GM21515 (cell line): ENCODE data around the gene SHD.
"Not testable (repeated sequence)": the region's sequence is repeated elsewhere in the genome, so short reads cannot be mapped to it uniquely, and the experiment has no call there.

Experiments used
- ATAC-seq: cut with Tn5 transposase; IDR thresholded peaks from one replicate; pipeline ENCODE4 v1.9.1; 2021; ENCODE audit not compliant: unreplicated experiment

SHD gene

DNA sequence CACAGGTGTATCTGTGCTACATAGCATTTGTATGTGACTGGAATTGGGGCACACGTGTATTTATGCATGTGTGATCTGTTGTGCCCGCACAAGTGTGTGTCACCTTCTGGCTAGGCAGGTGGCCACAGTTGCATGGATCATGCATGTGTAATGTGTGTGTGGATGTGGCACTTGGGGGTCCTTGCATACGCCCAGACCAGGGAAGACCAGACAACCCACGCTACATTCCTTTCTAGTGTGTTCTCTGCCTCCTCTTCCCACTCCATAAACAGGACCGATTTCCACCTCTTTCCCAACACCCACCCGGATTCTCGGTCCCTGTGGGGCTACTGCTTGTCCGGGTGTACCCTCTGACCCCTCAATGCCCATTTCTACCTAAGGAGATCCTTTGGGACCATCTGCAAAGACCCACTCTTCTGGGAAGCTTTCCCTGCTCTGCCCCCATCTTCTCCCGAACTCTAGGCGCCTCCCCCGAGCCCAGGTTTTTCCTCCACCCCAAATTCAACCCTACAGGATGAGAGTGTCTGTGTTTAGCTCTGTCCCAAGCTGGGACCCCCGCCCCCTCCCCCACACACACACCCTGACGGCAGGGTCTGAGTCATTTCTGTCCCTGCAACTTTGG is 47.3 kb downstream of the SHD start:
- no peak for ATAC-seq

DNA sequence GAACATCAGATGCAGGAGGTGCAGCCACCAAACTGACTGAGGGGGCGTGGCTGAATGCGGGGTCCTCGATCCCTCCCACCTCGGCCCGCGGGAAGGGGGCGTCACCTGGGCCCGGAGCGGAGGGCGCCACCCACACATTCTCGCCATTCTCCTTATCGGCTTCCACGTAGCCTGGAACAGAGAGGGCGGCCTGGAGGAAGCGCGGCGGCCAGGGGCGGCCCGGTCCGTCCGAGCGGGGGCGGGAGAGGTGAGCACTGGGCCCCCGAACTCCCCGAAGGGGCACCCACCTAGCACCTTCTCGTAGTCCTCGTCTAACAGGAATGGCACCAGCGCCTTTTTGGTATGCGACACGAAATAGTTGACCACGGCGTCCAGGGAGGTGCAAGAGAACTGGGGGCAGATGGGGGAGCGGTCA is 47.8 kb downstream of the SHD start:
- ATAC-seq: no peak

DNA sequence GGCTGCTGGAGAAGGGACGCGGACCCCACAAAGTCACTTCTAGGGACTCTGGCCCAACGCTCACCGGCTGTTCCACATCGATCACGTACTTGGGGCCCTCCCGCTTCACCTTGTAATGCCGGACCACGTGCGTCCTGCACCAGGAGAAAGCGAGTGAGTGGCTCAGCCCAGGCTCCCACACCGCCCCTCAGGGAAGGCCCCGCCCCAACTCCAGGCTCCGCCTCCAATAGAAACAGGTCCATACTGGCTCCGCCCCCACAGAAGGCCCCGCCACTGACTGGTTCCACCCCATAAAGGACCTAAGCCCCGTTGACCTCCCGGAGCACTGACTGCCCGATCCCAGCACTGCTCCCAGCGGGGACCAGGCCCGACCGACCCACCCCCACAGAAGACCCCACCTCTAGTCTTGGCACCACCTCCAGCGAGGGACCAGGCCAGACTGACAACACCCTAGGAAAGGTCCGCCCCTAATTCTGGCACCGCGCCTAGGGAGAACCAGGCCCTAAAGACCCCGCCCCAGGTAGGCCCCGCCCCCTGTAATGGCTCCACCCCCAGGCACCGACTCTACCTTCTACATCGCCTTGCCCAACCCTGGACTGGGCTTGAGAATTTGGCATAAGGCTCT is 48.3 kb downstream of the SHD start:
- ATAC-seq: no peak

DNA sequence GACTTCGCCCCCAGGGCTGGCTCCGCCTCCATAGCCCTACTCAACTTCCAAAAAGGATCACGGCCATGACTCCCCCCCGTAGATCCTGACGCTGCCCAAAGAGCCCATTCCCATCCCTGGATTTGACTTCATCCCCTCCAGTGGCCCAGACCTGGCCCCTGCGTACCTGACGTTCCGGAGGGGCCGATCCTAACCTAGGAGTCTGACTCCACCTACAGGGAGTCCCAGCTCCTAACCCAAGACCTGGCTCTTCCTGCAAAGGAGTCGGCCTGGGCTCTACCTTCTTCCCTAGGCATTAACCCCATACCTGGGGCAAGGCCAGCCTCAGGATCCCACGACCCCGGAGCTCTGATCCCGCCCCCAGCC is 48.8 kb downstream of the SHD start:
- ATAC-seq: no peak

DNA sequence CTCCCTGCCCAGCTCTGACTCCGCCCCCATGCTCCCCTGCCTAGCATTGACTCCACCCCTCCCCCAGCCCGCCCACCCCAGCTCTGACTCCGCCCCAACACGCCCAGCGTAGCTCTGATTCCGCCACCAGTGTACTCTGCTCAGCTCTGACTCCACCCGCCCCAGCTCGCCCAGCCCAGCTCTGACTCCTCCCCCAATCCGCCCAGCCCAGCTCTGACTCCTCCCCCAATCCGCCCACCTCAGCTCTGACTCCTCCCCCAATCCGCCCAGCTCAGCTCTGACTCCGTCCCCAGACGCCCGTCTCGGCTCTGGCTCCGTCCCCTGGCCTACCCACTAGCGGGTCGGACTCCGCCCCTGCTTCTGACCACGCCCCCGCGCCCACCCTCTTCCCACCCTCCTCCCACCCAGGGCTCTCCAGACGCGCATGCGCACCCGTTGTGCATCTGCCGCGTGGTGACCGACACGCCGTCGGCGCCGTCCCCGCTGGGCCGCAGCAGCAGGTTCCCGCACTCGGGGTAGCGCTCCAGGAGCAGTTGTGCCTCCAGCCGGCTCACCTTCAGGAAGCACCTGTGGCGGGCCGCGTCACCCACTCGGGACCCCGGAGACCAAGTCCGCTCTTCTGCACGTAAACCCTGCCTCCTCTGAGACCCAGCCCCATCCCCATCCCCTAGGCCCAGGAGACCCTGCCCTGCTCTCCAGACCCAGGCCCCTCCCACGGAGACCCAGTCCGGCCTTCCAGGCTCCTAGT is 49.4 kb downstream of the SHD start:
- peak; percentile 62 for ATAC-seq

DNA sequence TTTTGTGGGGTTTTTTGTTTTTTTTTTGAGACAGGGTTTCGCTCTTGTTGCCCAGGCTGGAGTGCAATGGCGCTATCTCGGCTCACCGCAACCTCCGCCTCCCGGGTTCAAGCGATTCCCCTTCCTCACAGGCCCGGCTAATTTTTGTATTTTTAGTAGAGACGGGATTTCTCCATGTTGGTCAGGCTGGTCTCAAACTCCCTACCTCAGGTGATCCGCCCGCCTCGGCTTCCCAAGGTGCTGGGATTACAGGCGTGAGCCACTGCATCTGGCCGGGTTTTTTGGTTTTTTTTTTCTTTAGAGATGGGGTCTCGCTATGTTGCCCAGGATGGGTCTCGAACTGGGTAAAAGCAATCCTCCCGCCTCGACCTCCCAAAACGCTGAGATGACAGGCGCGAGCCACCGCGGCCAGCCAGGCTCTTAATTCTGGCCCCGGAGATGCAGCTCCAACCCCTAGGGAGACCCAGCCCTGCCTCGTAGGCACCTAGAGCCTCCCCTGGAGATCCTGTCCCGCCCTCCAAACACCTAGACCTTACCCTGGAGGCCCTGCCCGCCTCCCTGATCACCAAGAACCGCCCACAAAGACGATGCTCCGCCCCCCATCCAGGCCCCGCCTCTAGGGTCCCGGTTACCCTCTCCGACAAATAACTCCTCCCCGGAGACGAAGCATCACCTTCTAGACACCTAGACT is 50.1 kb downstream of the SHD start:
- not testable (repeated sequence) for ATAC-seq

DNA sequence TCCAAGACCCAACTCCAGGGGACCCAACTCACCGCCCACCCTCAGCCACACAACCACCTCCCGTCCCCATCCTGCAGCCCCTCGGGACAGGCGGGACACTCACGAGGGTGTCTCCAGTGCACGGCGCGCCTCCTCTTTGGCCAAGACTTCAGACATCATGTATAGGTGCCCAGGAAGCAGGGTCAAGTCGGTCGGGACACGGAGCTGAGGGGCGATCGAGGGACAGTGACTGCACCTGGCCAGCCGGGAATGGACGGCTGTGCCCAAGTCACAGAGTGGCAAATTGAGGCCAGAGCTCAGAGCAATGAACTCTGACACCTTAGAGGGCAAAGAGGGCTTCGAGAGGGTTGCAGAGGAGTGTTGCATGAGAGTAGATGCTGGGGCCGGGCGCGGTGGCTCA is 50.8 kb downstream of the SHD start:
- ATAC-seq: no peak

DNA sequence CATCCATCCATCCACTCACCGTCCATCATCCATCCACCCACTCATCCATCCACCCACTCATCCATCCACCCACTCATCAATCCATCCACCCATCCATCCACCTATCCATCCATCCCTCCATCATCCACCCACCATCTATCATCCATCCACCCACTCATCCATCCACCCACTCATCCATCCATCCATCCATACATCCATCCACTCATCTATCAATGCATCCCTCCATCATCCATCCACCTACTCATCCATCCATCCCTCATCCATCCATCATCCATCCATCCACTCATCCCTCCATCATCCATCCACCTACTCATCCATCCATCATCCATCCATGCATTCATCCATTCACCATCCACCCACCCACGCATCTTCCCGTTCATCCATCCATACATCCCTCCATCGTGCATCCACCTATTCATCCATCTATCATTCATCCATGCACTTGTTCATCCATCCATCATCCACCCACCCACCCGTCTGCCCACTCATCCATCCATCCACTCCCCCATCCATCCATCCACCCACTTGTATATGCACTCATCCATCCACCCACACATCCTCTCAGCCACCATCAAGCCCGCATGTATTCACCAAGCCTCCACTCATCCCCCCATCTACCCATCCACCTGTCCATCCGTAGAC is 56.0 kb downstream of the SHD start:
- no peak for ATAC-seq

DNA sequence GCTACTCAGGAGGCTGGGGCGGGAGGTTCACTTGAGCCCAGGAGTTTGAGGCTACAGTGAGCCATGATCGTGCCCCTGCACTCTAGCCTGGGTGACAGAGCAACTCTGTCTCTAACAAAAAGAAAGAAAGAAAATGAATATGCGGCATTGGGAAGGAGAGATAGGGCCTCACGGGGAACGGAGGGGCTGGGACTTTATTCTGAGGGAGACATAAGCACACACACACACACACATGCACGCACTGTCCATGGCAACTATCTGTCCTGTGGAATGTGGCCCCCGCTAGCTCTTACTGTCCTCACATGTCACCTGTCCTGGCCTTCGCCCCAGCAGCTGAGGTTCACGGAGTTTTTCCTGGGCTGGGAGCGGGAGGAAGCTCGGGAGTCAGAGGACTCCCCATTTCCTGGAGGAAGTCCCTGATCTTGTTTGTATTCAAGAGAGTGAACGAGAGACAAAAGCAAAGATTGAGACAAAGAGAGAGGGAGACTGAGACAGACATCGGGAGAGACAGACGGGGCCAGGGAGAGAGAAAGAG is 58.9 kb downstream of the SHD start:
- ATAC-seq: no peak

DNA sequence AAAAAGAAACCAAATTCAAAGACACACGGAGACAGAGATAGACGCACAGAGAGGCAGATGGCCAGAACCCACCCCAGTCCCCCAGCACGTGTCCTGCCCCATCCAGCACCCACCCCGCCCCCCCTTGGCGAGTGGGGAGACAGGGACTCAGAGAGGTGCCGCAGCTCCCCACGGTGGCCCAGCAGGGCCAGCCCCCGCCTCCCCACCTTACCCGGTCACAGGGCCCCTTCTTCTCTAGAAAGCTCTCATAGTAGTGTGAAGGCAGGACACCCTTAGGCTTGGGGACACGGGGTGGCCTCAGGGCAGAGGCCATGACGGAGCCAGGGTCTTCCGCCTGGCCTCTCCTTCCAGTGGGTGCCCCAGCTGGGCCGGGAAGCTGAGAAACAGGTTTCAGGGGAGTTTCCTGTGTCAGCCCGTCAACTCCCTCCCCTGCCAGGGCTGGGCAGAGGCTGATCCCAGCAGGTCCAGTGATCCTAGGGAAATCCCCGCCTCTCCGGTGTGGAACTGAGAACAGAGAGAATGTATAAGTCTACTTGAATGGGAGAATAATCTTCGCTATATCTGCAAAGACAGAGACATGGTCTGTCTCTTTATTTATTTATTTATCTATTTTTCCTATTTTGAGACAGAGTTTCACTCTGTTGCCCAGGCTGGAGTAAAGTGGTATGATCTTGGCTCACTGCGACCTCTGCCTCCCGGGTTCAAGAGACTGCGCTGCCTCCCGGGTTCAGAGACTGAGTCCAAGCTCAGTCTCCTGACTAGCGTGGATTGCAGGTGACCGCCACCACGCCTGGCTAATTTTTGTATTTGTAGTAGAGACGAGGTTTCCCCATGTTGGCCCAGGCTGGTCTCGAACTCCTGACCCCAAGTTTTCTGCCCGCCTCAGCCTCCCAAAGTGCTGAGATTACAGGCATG is 59.6 kb downstream of the SHD start, which contains the start of gene STAP2:
Gene STAP2 (minus strand): TSS at position 387 of the 915 bp plus-strand sequence. CDS start 74 bp downstream, at position 313.
- no peak for ATAC-seq
